ENCODE measurements around the gene ATG5. TPM values are rescaled to one million over a fixed set of nuclear protein-coding genes. Genes with fewer than 3 reads are reported as not detected.

The ATG5 gene
- total RNA-seq, 1 experiment from 2014 or later = 51.4 TPM

DNA sequence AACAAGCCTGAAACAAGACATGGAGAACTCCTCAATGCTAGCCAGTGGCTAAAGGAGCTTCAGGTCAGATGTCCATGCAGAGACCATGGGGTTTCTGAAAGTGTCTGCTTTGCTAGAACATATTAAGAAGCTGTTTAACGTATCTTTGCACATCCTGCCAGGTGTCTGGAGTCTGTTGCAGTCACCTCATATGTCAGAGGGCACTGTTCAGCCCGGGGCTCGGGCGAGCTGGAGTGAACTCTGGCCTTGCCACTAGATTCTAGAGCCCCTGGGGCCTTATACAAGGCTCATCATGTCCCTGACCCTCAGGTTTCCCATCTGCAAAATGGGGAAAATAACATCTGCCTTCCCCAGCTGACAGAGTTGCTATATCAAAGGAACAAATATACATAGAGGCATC, 180.4 kb downstream of the ATG5 start:
- in situ Hi-C loops (cut with HindIII; ENCODE audit: low pct_unique_long_range_greater_than_20kb, low sequenced_read_pairs) = no loop called here
- TF ChIP-seq SIN3A (IDR thresholded peaks at IDR 0.05; ENCODE audit: borderline replicate concordance, insufficient read depth, low read depth, low read length) = no peak
- no peak for TF ChIP-seq REST (IDR thresholded peaks at IDR 0.05; ENCODE audit: insufficient read depth in 1 of 2, low read depth in 2 of 2, low read length in 1 of 2)
- TF ChIP-seq POLR2AphosphoS5 (IDR thresholded peaks at IDR 0.05; ENCODE audit: low read depth, low read length) = no peak
- TF ChIP-seq CTCF (IDR thresholded peaks at IDR 0.05) = no peak
- TF ChIP-seq TCF7L2 (IDR thresholded peaks at IDR 0.05; ENCODE audit: low read depth, low read length) = no peak
- intact Hi-C loops (cut with micrococcal nuclease; ENCODE audit: unreplicated experiment) = no loop called here

GRCh38 chr6:106143665-106144064, 181.9 kb downstream of the ATG5 start:
- BruUV-seq (replicated peaks) = no TSS peak
- CTCF ChIA-PET = no interaction called here
- intact Hi-C loops (cut with micrococcal nuclease; ENCODE audit: unreplicated experiment) = no loop called here

More for the DNA sequence above, 180.4 kb downstream of the ATG5 start:
- H3K36me3 ChIP-seq (ENCODE audit: control insufficient read depth, insufficient read depth, low read length) = no peaks in the 10 kb centered on the region
- ChIA-PET POLR2A (no interaction called here), CTCF (no interaction called here)
- no peaks in the 10 kb centered on the region for H3K4me1 ChIP-seq (ENCODE audit: control insufficient read depth, insufficient read depth, low read length)
- no TSS peak for BruUV-seq (replicated peaks)
- ATAC-seq (no peak), DNase-seq (ENCODE audit: low read depth, low spot score) (no peak)
- no peak overlapping the region for H3K4me3 ChIP-seq (ENCODE audit: low read depth in 2 of 2, low read length in 2 of 2)
- H3K27me3 ChIP-seq (ENCODE audit: control insufficient read depth, insufficient read depth, low read length) = peaks cover 3% of the 10 kb centered on the region; the same call in 1 of the 2 replicates
- H3K9me3 ChIP-seq (ENCODE audit: control insufficient read depth, insufficient read depth, low read depth, low read length) = no peaks in the 10 kb centered on the region
- no peak overlapping the region for H3K27ac ChIP-seq (ENCODE audit: low read length)

More at GRCh38 chr6:106143665-106144064, 181.9 kb downstream of the ATG5 start:
- in situ Hi-C loops (cut with HindIII; ENCODE audit: low pct_unique_long_range_greater_than_20kb, low sequenced_read_pairs) = no loop called here
- Histone ChIP-seq H3K9me3 (ENCODE audit: control insufficient read depth, insufficient read depth, low read depth, low read length) (no peaks in the 10 kb centered on the region), H3K4me1 (ENCODE audit: control insufficient read depth, insufficient read depth, low read length) (no peaks in the 10 kb centered on the region), H3K36me3 (ENCODE audit: control insufficient read depth, insufficient read depth, low read length) (no peaks in the 10 kb centered on the region), H3K27me3 (ENCODE audit: control insufficient read depth, insufficient read depth, low read length) (peaks cover 3% of the 10 kb centered on the region; the same call in 1 of the 2 replicates), H3K27ac (ENCODE audit: low read length) (no peak overlapping the region), H3K4me3 (ENCODE audit: low read depth in 2 of 2, low read length in 2 of 2) (no peak overlapping the region)
- ATAC-seq = no peak
- TF ChIP-seq POLR2AphosphoS5 (IDR thresholded peaks at IDR 0.05; ENCODE audit: low read depth, low read length) (no peak), CTCF (IDR thresholded peaks at IDR 0.05) (no peak), REST (IDR thresholded peaks at IDR 0.05; ENCODE audit: insufficient read depth in 1 of 2, low read depth in 2 of 2, low read length in 1 of 2) (no peak), TCF7L2 (IDR thresholded peaks at IDR 0.05; ENCODE audit: low read depth, low read length) (no peak), SIN3A (IDR thresholded peaks at IDR 0.05; ENCODE audit: borderline replicate concordance, insufficient read depth, low read depth, low read length) (no peak)
- POLR2A ChIA-PET = no interaction called here
- no peak for DNase-seq (ENCODE audit: low read depth, low spot score)

Data from Panc1 (cell line).